ENCODE results near the gene PXT1. TPM values are rescaled to one million over a fixed set of nuclear protein-coding genes. Genes with fewer than 3 reads are reported as not detected.

PXT1 gene
- polyA plus RNA-seq, 3 donors = 0.13 to 0.31 (median 0.24) TPM

DNA sequence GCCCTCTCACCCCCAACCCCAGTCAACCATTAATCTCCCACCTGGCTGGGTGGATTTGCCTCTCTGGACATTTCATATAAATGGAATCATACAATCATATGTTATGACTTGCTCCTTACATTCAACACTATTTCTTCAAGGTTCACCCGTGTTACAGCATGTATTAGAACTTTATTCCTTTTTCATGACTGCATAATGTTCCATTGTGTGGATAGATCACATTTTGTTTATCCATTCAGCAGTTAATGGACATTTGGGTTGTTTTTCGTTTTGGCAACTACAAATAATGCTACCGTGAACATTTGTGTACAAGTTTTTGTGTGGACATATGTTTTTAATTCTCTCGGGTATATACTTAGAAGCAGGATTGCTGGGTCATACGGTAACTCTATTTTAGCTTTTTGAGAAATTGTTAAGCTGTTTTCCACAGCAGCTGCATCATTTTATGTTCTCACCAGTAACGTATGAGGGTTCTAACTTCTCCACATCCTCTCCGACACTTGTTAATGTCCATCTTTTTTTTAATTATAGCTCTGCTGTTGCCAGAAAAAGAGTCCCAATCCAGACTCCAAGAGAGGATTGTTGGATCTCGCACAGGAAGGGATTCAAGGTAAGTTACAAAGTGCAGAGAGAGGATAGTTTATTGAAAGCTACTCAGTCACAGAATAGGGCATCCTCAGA lies 90.0 kb downstream of the PXT1 start:
- Mint-ChIP-seq H3K9me3 (peaks cover 0 to 7% (median 0%) of the 10 kb centered on the region in 7 donors), H3K4me1 (peaks cover 24% of the 10 kb centered on the region)
- 87% methylated on average over 3 of the region's 8 CpGs for WGBS (ENCODE audit: insufficient coverage)

DNA sequence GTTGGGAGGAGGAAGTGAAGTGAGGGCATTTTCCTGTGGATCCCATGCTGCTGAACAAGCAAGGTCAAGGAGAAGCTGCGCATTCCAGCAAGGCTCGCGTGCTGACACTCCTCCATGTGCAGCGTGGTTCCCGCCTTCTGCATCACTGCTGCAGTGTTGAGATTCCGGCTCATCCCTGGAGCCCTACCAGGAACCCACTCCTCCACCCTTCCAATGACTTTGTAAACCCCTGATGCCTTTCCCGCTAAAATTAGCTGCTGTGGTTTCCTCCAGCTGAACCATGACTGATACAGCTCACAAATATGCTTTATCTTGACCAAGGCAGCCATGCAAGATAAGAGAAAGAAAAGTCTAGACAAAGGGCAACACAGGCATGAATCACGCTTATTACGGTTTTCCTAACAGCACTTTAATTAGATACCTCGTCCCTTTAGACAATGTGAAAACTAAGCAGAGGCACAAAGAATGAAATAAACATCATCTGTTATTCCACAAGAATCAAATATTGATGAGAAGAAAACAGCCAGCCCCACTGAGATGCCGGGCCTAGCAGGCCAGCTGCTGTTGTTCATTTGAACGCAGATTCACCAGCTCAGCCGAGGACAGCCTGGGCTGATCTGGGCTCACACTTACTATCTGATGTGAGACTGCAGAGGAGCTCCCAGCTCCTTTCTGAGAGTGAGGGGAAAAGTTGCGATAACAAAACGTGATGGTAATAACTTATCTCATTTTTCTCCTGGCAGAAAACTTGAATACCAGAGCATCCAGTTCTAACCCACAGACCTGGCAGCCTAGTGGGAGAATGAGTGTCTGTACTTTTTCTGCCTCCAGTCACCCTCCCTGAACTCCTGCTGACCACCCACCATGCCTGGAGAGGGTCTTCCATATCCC lies 91.7 kb downstream of the PXT1 start:
- Histone ChIP-seq H3K27ac (ENCODE audit: low read depth in 1 of 2, low read length in 2 of 2) (no peak overlapping the region), H3K27me3 (ENCODE audit: control insufficient read depth in 2 of 2, insufficient read depth in 2 of 2, low read length in 2 of 2) (no peaks in the 10 kb centered on the region), H3K4me1 (ENCODE audit: control insufficient read depth in 1 of 2, insufficient read depth in 2 of 2, low read length in 2 of 2) (peaks cover 6 to 7% of the 10 kb centered on the region in 2 donors), H3K9ac (ENCODE audit: insufficient read depth, low read length, poor library complexity, severe bottlenecking) (no peak overlapping the region), H3K4me2 (replicated peaks; ENCODE audit: extremely low read depth, low read length, poor library complexity, severe bottlenecking) (no peak overlapping the region), H3K79me2 (ENCODE audit: insufficient read depth, low read length) (no peaks in the 10 kb centered on the region), H2AFZ (ENCODE audit: insufficient read depth, low read depth, low read length, poor library complexity, severe bottlenecking) (no peak overlapping the region), H3K4me3 (replicated peaks in 1 of 3; ENCODE audit: low read depth in 2 of 3, low read length in 3 of 3) (no peak overlapping the region), H3K36me3 (replicated peaks in 1 of 2; ENCODE audit: control insufficient read depth in 1 of 2, insufficient read depth in 2 of 2, low read length in 2 of 2) (no peaks in the 10 kb centered on the region), H3K9me3 (replicated peaks in 1 of 2; ENCODE audit: control insufficient read depth in 1 of 2, insufficient read depth in 1 of 2, low read length in 2 of 2) (no peaks in the 10 kb centered on the region), H4K20me1 (ENCODE audit: insufficient read depth, low read length) (no peaks in the 10 kb centered on the region)
- H3K27me3 Mint-ChIP-seq (ENCODE audit: low read depth in 3 of 3) = peaks cover 2 to 7% (median 4%) of the 10 kb centered on the region in 3 donors
- 80% methylated on average over 12 of the region's 15 CpGs for WGBS (ENCODE audit: insufficient coverage)
- peaks cover 15% of the 10 kb centered on the region for H3K4me1 Mint-ChIP-seq
- intact Hi-C loops (cut with micrococcal nuclease) = no loop called here
- H3K4me3 Mint-ChIP-seq = no peak overlapping the region
- TF ChIP-seq, protein P1, sequence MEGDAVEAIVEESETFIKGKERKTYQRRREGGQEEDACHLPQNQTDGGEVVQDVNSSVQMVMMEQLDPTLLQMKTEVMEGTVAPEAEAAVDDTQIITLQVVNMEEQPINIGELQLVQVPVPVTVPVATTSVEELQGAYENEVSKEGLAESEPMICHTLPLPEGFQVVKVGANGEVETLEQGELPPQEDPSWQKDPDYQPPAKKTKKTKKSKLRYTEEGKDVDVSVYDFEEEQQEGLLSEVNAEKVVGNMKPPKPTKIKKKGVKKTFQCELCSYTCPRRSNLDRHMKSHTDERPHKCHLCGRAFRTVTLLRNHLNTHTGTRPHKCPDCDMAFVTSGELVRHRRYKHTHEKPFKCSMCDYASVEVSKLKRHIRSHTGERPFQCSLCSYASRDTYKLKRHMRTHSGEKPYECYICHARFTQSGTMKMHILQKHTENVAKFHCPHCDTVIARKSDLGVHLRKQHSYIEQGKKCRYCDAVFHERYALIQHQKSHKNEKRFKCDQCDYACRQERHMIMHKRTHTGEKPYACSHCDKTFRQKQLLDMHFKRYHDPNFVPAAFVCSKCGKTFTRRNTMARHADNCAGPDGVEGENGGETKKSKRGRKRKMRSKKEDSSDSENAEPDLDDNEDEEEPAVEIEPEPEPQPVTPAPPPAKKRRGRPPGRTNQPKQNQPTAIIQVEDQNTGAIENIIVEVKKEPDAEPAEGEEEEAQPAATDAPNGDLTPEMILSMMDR (IDR thresholded peaks at IDR 0.05) = no peak
- H3K9me3 Mint-ChIP-seq = peaks cover 0 to 7% (median 0%) of the 10 kb centered on the region in 7 donors
- DNase-seq = no peak
- no peak overlapping the region for H3K27ac Mint-ChIP-seq
- peaks cover 0 to 1% of the 10 kb centered on the region in 2 donors for H3K36me3 Mint-ChIP-seq

More for the DNA sequence above, 90.0 kb downstream of the PXT1 start:
- Histone ChIP-seq H3K4me2 (replicated peaks; ENCODE audit: extremely low read depth, low read length, poor library complexity, severe bottlenecking) (no peak overlapping the region), H3K4me1 (ENCODE audit: control insufficient read depth in 1 of 2, insufficient read depth in 2 of 2, low read length in 2 of 2) (peaks cover 15% of the 10 kb centered on the region in 2 donors), H3K9ac (ENCODE audit: insufficient read depth, low read length, poor library complexity, severe bottlenecking) (no peak overlapping the region), H3K27ac (ENCODE audit: low read depth in 1 of 2, low read length in 2 of 2) (no peak overlapping the region), H3K9me3 (replicated peaks in 1 of 2; ENCODE audit: control insufficient read depth in 1 of 2, insufficient read depth in 1 of 2, low read length in 2 of 2) (no peaks in the 10 kb centered on the region), H2AFZ (ENCODE audit: insufficient read depth, low read depth, low read length, poor library complexity, severe bottlenecking) (no peak overlapping the region), H3K36me3 (replicated peaks in 1 of 2; ENCODE audit: control insufficient read depth in 1 of 2, insufficient read depth in 2 of 2, low read length in 2 of 2) (no peaks in the 10 kb centered on the region), H3K79me2 (ENCODE audit: insufficient read depth, low read length) (no peaks in the 10 kb centered on the region), H3K4me3 (replicated peaks in 1 of 3; ENCODE audit: low read depth in 2 of 3, low read length in 3 of 3) (no peak overlapping the region), H3K27me3 (ENCODE audit: control insufficient read depth in 2 of 2, insufficient read depth in 2 of 2, low read length in 2 of 2) (no peaks in the 10 kb centered on the region), H4K20me1 (ENCODE audit: insufficient read depth, low read length) (no peaks in the 10 kb centered on the region)
- intact Hi-C loops (cut with micrococcal nuclease) = no loop called here
- TF ChIP-seq, protein P1 (IDR thresholded peaks at IDR 0.05) = no peak
- no peak for DNase-seq
- Mint-ChIP-seq H3K4me3 (no peak overlapping the region), H3K27me3 (ENCODE audit: low read depth in 3 of 3) (peaks cover 2 to 7% (median 2%) of the 10 kb centered on the region in 3 donors), H3K36me3 (peaks cover 0 to 1% of the 10 kb centered on the region in 2 donors), H3K27ac (no peak overlapping the region)
